Fibroblast of villous mesenchyme (primary cell): Measurements from ENCODE around the gene PHLDB2. TPM values are rescaled to one million over a fixed set of nuclear protein-coding genes. Genes with fewer than 3 reads are reported as not detected.

Experiments used
- DNase-seq: peaks from one replicate; pipeline ENCODE4 v3.0.0-alpha.2; 2010; ENCODE audit warnings: low read depth
- H3K4me3 ChIP-seq: 2 replicates; pipeline ENCODE4 v1.5.1; 2011; ENCODE audit warnings: low read depth, mild to moderate bottlenecking, low read length
- CTCF ChIP-seq: IDR thresholded peaks from 2 replicates; pipeline ENCODE4 v1.5.1; 2012; ENCODE audit warnings: low read depth, mild to moderate bottlenecking, low read length; ENCODE audit not compliant: insufficient read depth
- total RNA-seq: library from RNA; depleted of rRNA; stranded (reverse); fragments of >200 nt; gene quantifications from 2 replicates; pipeline ENCODE4 v1.2.3, GENCODE V29; 2012

Gene PHLDB2
- total RNA-seq, 1 donor, result 111 TPM

GRCh38 chr3:111956995-111957734 lies 98.1 kb downstream of the PHLDB2 start:
- no peak for DNase-seq
- H3K4me3 ChIP-seq, result no peak overlapping the region
- no peak for TF ChIP-seq CTCF

- TF ChIP-seq CTCF, result no peak
- peak; percentile 38 for DNase-seq
- no peak overlapping the region for H3K4me3 ChIP-seq
These were observed 102.5 kb downstream of the PHLDB2 start for GRCh38 chr3:111961461-111962164.

- peak; percentile 85 for DNase-seq
- no peak overlapping the region for H3K4me3 ChIP-seq
- no peak for TF ChIP-seq CTCF
These were observed 104.4 kb downstream of the PHLDB2 start for GRCh38 chr3:111963424-111963823.

- no peak for TF ChIP-seq CTCF
- no peak overlapping the region for H3K4me3 ChIP-seq
- no peak for DNase-seq
These were observed 106.4 kb downstream of the PHLDB2 start for GRCh38 chr3:111965484-111965883.

- TF ChIP-seq CTCF, result no peak
- H3K4me3 ChIP-seq, result no peak overlapping the region
- no peak for DNase-seq
These were observed 108.0 kb downstream of the PHLDB2 start for GRCh38 chr3:111967068-111967467.

GRCh38 chr3:111967651-111968274 lies 108.7 kb downstream of the PHLDB2 start:
- peak; percentile 89 for TF ChIP-seq CTCF
- no peak overlapping the region for H3K4me3 ChIP-seq
- peak; percentile 82 for DNase-seq
